IMR-90 (cell line): ENCODE data around the gene ROBO1.

Experiments
- CEBPB ChIP-seq: IDR thresholded peaks from 2 replicates; pipeline ENCODE4 v1.6.1; 2012; ENCODE audit warnings: low read depth, low read length, improper control_type of control experiment
- CHD1 ChIP-seq: IDR thresholded peaks from 2 replicates; pipeline ENCODE4 v1.6.1; 2012; ENCODE audit warnings: low read depth, low read length, improper control_type of control experiment
- FOS ChIP-seq: fragments of 150-350 bp; IDR thresholded peaks from 2 replicates; pipeline ENCODE4 v1.6.1; 2016; ENCODE audit warnings: low read depth, low read length
- MAZ ChIP-seq: IDR thresholded peaks from 2 replicates; pipeline ENCODE4 v1.6.1; 2012; ENCODE audit warnings: low read depth, mild to moderate bottlenecking, low read length, improper control_type of control experiment, moderate library complexity, borderline replicate concordance
- POLR2A ChIP-seq: IDR thresholded peaks from 2 replicates; pipeline ENCODE4 v1.6.1; 2012; ENCODE audit warnings: mild to moderate bottlenecking, low read depth, low read length
- RFX5 ChIP-seq: IDR thresholded peaks from 2 replicates; pipeline ENCODE4 v1.8.0; 2012; ENCODE audit warnings: low read depth, mild to moderate bottlenecking, low read length, moderate library complexity
- SMC3 ChIP-seq: fragments of 150-350 bp; IDR thresholded peaks from 2 replicates; pipeline ENCODE4 v1.6.1; 2016; ENCODE audit warnings: low read depth, mild to moderate bottlenecking, antibody characterized with exemption, low read length, moderate library complexity
- TF ChIP-seq, protein P1 (sequence below): conservative IDR thresholded peaks from 2 replicates; pipeline ENCODE4 v1.5.1; 2012; ENCODE audit warnings: mild to moderate bottlenecking, low read depth, low read length, improper control_type of control experiment
- TF ChIP-seq, protein P2 (sequence below): fragments of 150-350 bp; IDR thresholded peaks from 2 replicates; pipeline ENCODE4 v1.6.1; 2017; ENCODE audit warnings: mild to moderate bottlenecking, antibody characterized with exemption, low read length, low read depth

DNA sequence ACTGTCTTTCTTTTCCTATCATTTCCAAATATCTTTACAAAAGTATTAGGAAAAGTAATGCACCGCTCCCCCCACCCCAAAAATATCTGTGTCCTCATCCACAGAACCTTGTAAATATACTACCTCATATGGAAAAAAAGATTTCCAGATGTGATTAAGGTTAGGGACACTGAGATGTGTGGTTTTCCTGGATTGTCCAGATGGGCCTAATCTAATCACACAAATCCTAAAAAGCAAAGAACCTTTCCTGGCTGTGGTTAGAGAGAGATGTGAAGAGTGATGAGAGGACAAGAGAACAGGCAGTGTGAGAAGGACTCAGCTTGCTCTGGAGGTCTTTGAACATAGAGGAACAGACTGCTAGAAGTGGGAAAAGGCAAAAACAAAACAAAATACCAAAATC, 77.7 kb downstream of the ROBO1 start:
- TF ChIP-seq, protein P1, sequence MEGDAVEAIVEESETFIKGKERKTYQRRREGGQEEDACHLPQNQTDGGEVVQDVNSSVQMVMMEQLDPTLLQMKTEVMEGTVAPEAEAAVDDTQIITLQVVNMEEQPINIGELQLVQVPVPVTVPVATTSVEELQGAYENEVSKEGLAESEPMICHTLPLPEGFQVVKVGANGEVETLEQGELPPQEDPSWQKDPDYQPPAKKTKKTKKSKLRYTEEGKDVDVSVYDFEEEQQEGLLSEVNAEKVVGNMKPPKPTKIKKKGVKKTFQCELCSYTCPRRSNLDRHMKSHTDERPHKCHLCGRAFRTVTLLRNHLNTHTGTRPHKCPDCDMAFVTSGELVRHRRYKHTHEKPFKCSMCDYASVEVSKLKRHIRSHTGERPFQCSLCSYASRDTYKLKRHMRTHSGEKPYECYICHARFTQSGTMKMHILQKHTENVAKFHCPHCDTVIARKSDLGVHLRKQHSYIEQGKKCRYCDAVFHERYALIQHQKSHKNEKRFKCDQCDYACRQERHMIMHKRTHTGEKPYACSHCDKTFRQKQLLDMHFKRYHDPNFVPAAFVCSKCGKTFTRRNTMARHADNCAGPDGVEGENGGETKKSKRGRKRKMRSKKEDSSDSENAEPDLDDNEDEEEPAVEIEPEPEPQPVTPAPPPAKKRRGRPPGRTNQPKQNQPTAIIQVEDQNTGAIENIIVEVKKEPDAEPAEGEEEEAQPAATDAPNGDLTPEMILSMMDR: no peak
- TF ChIP-seq CEBPB (no peak), MAZ (no peak), POLR2A (no peak), CHD1 (no peak), RFX5 (no peak), FOS (no peak), SMC3 (no peak)
- TF ChIP-seq, protein P2, sequence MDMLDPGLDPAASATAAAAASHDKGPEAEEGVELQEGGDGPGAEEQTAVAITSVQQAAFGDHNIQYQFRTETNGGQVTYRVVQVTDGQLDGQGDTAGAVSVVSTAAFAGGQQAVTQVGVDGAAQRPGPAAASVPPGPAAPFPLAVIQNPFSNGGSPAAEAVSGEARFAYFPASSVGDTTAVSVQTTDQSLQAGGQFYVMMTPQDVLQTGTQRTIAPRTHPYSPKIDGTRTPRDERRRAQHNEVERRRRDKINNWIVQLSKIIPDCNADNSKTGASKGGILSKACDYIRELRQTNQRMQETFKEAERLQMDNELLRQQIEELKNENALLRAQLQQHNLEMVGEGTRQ: no peak
